DOHH2 (cell line): ENCODE data around the gene ZNF638.

ENCODE experiments used
- H3F3A ChIP-seq: fragments of 200-600 bp; sonication (generic), shearing (Covaris generic); 2 replicates; pipeline ENCODE4 v1.6.0; 2016; ENCODE audit warnings: antibody characterized with exemption, mild to moderate bottlenecking; ENCODE audit not compliant: control insufficient read depth, insufficient read depth
- H3K27ac ChIP-seq: fragments of 200-600 bp; sonication (generic); 2 replicates; pipeline ENCODE4 v1.5.1; 2014; ENCODE audit warnings: low read depth, mild to moderate bottlenecking, low read length, moderate library complexity
- H3K27me3 ChIP-seq: fragments of 200-600 bp; sonication (generic); 2 replicates; pipeline ENCODE4 v1.6.1; 2014; ENCODE audit warnings: mild to moderate bottlenecking, low read length, mixed read lengths; ENCODE audit not compliant: control insufficient read depth
- H3K36me3 ChIP-seq: fragments of 200-600 bp; sonication (generic); 2 replicates; pipeline ENCODE4 v1.6.1; 2014; ENCODE audit warnings: mild to moderate bottlenecking, low read length, moderate library complexity, mixed read lengths; ENCODE audit not compliant: control insufficient read depth
- H3K4me1 ChIP-seq: fragments of 200-600 bp; sonication (generic); 2 replicates; pipeline ENCODE4 v1.6.1; 2014; ENCODE audit warnings: mild to moderate bottlenecking, low read length, mixed read lengths; ENCODE audit not compliant: control insufficient read depth
- H3K4me2 ChIP-seq: fragments of 200-600 bp; sonication (generic); 2 replicates; pipeline ENCODE4 v1.6.0; 2014; ENCODE audit warnings: mild to moderate bottlenecking, low read length, moderate library complexity
- H3K4me3 ChIP-seq: fragments of 200-600 bp; sonication (generic); 2 replicates; pipeline ENCODE4 v1.5.1; 2014; ENCODE audit warnings: mild to moderate bottlenecking, low read length, mixed read lengths
- H3K79me2 ChIP-seq: fragments of 200-600 bp; sonication (generic); 2 replicates; pipeline ENCODE4 v1.6.1; 2014; ENCODE audit warnings: mild to moderate bottlenecking, low read length, mixed read lengths; ENCODE audit not compliant: control insufficient read depth
- H3K9me2 ChIP-seq: fragments of 200-600 bp; sonication (generic); replicated peaks from 2 replicates; pipeline ENCODE4 v1.6.1; 2014; ENCODE audit warnings: mild to moderate bottlenecking, low read length, mixed read lengths; ENCODE audit not compliant: control insufficient read depth
- H3K9me3 ChIP-seq: fragments of 200-600 bp; sonication (generic); 2 replicates; pipeline ENCODE4 v1.6.1; 2014; ENCODE audit warnings: antibody characterized with exemption, low read length, mixed read lengths; ENCODE audit not compliant: control insufficient read depth, insufficient read depth
- H4K20me1 ChIP-seq: fragments of 200-600 bp; sonication (generic); 2 replicates; pipeline ENCODE4 v1.6.0; 2014; ENCODE audit warnings: low read depth, mild to moderate bottlenecking, antibody characterized with exemption, low read length, moderate library complexity; ENCODE audit not compliant: control insufficient read depth, insufficient read depth
- CTCF ChIP-seq: fragments of 200-600 bp; sonication (generic); IDR thresholded peaks from one replicate; pipeline ENCODE4 v1.5.1; 2014; ENCODE audit warnings: antibody characterized with exemption, mild to moderate bottlenecking, low read depth, low read length; ENCODE audit not compliant: poor library complexity, severe bottlenecking
- EZH2phosphoT487 ChIP-seq: fragments of 200-600 bp; sonication (generic); IDR thresholded peaks from 2 replicates; pipeline ENCODE4 v1.6.1; 2017; ENCODE audit warnings: borderline replicate concordance, mild to moderate bottlenecking, antibody characterized with exemption, low read length, moderate library complexity, mixed read lengths

ZNF638 gene

GRCh38 chr2:71358931-71359671 is 27.5 kb downstream of the ZNF638 start:
- Histone ChIP-seq H3K79me2 (peaks cover 70% of the 10 kb centered on the region), H3K9me3 (no peaks in the 10 kb centered on the region), H4K20me1 (no peaks in the 10 kb centered on the region; the same call in 1 of the 2 replicates), H3K4me1 (no peaks in the 10 kb centered on the region), H3K27ac (no peak overlapping the region), H3K9me2 (no peaks in the 10 kb centered on the region), H3K4me3 (no peak overlapping the region), H3K36me3 (peaks cover 83% of the 10 kb centered on the region), H3K4me2 (no peak overlapping the region), H3K27me3 (no peaks in the 10 kb centered on the region), H3F3A (no peaks in the 10 kb centered on the region)
- no peak for TF ChIP-seq CTCF
- no peak for TF ChIP-seq EZH2phosphoT487

GRCh38 chr2:71360434-71360975 is 28.9 kb downstream of the ZNF638 start:
- no peak for TF ChIP-seq CTCF
- TF ChIP-seq EZH2phosphoT487, result no peak
- no peaks in the 10 kb centered on the region; the same call in 1 of the 2 replicates for H3F3A ChIP-seq
- H3K79me2 ChIP-seq, result peaks cover 59% of the 10 kb centered on the region
- H3K4me3 ChIP-seq, result no peak overlapping the region
- no peak overlapping the region for H3K4me2 ChIP-seq
- no peaks in the 10 kb centered on the region for H3K4me1 ChIP-seq
- H3K9me2 ChIP-seq, result no peaks in the 10 kb centered on the region
- peaks cover 91% of the 10 kb centered on the region for H3K36me3 ChIP-seq
- no peaks in the 10 kb centered on the region; the same call in 1 of the 2 replicates for H4K20me1 ChIP-seq
- no peaks in the 10 kb centered on the region for H3K9me3 ChIP-seq
- H3K27me3 ChIP-seq, result no peaks in the 10 kb centered on the region
- no peak overlapping the region for H3K27ac ChIP-seq

GRCh38 chr2:71361631-71362030 is 30.0 kb downstream of the ZNF638 start:
- TF ChIP-seq EZH2phosphoT487, result no peak
- no peak for TF ChIP-seq CTCF
- Histone ChIP-seq H4K20me1 (no peaks in the 10 kb centered on the region; the same call in 1 of the 2 replicates), H3F3A (peaks cover 3% of the 10 kb centered on the region; the same call in 1 of the 2 replicates), H3K79me2 (peaks cover 51% of the 10 kb centered on the region), H3K4me1 (no peaks in the 10 kb centered on the region), H3K36me3 (peaks cover 92% of the 10 kb centered on the region), H3K9me3 (no peaks in the 10 kb centered on the region), H3K27me3 (no peaks in the 10 kb centered on the region), H3K9me2 (no peaks in the 10 kb centered on the region), H3K4me3 (no peak overlapping the region), H3K27ac (no peak overlapping the region), H3K4me2 (no peak overlapping the region)
